D721Med (cell line): ENCODE data around the gene ROR1.

Experiments used
- DNase-seq: peaks from one replicate; pipeline ENCODE4 v3.0.0; 2011; ENCODE audit warnings: low spot score; ENCODE audit not compliant: insufficient read length
- FAIRE-seq: peaks from 2 replicates; lab custom pipeline; 2011; peaks lifted over from hg19 to GRCh38; lab: Jason Lieb, UNC
- CTCF ChIP-seq: IDR thresholded peaks from 2 replicates; pipeline ENCODE4 v1.5.1; 2012; ENCODE audit warnings: mild to moderate bottlenecking, control low read depth; ENCODE audit not compliant: insufficient read depth; ENCODE audit errors: missing control alignments

Gene ROR1

GRCh38 chr1:64039390-64039926 lies 265.6 kb downstream of the ROR1 start:
- no peak for TF ChIP-seq CTCF
- DNase-seq (no peak), FAIRE-seq (no peak)

- no peak for DNase-seq
- TF ChIP-seq CTCF, result no peak
- no peak for FAIRE-seq
Observed at GRCh38 chr1:64041371-64042131, 267.7 kb downstream of the ROR1 start.

GRCh38 chr1:64042331-64043100 lies 268.7 kb downstream of the ROR1 start:
- no peak for TF ChIP-seq CTCF
- DNase-seq, result no peak
- no peak for FAIRE-seq

GRCh38 chr1:64043288-64043687 lies 269.5 kb downstream of the ROR1 start:
- FAIRE-seq (no peak), DNase-seq (no peak)
- TF ChIP-seq CTCF, result no peak

- FAIRE-seq (no peak), DNase-seq (no peak)
- TF ChIP-seq CTCF, result no peak
Observed at GRCh38 chr1:64043976-64044375, 270.2 kb downstream of the ROR1 start.

GRCh38 chr1:64046243-64046642 lies 272.4 kb downstream of the ROR1 start:
- DNase-seq, result no peak
- TF ChIP-seq CTCF, result no peak
- no peak for FAIRE-seq
